Measurements from ENCODE around the gene SYT11.

GRCh38 chr1:155913969-155914757 lies 54.8 kb downstream of the SYT11 start:
- TF ChIP-seq MAX (IDR thresholded peaks at IDR 0.05) (no peak), CREB1 (IDR thresholded peaks at IDR 0.05; ENCODE audit: low read depth) (no peak), EP300 (IDR thresholded peaks at IDR 0.05; ENCODE audit: borderline replicate concordance) (no peak), EGR1 (IDR thresholded peaks at IDR 0.05) (no peak), FOXM1 (IDR thresholded peaks at IDR 0.05; ENCODE audit: borderline replicate concordance, low read depth) (no peak), TAF1 (IDR thresholded peaks at IDR 0.05; ENCODE audit: low read depth) (no peak), YY1 (IDR thresholded peaks at IDR 0.05; ENCODE audit: low read depth) (no peak), TCF12 (IDR thresholded peaks at IDR 0.05; ENCODE audit: low read depth) (no peak), ZBTB7A (IDR thresholded peaks at IDR 0.05; ENCODE audit: low read depth) (no peak), RAD21 (IDR thresholded peaks at IDR 0.05; ENCODE audit: low read depth) (no peak), USF1 (IDR thresholded peaks at IDR 0.05) (no peak), NFIC (IDR thresholded peaks at IDR 0.05) (no peak)
